Neutrophil (primary cell): Measurements from ENCODE around the gene NFIA.

Source experiments
- H3K27ac ChIP-seq: fragments of 200-600 bp; sonication (generic); 2 replicates; pipeline ENCODE4 v1.5.1; 2016; ENCODE audit warnings: mild to moderate bottlenecking, moderate library complexity
- H3K27me3 ChIP-seq: fragments of 200-600 bp; sonication (generic); 2 replicates; pipeline ENCODE4 v1.6.0; 2016; ENCODE audit warnings: mild to moderate bottlenecking
- H3K36me3 ChIP-seq: fragments of 200-600 bp; sonication (generic); 2 replicates; pipeline ENCODE4 v1.5.1; 2017
- H3K4me1 ChIP-seq, 2 experiments: fragments of 200-600 bp in 1 of 2; sonication (generic) in 1 of 2; 1 replicate in 1 of 2; 2 replicates in 1 of 2; pipeline versions ENCODE4 v1.5.1 to v1.6.1; 2013 to 2016; ENCODE audit warnings: low read depth in 1 of 2, low read length in 1 of 2, mild to moderate bottlenecking in 1 of 2, moderate library complexity in 1 of 2; ENCODE audit not compliant: control insufficient read depth in 1 of 2, insufficient read depth in 1 of 2
- H3K4me3 ChIP-seq, 2 experiments: fragments of 200-600 bp in 1 of 2; sonication (generic) in 1 of 2; 1 replicate in 1 of 2; 2 replicates in 1 of 2; pipeline ENCODE4 v1.5.1; 2013 to 2016; ENCODE audit warnings: low read depth in 1 of 2, low read length in 1 of 2, mild to moderate bottlenecking in 1 of 2, moderate library complexity in 1 of 2
- H3K9me3 ChIP-seq: fragments of 200-600 bp; sonication (generic); 2 replicates; pipeline ENCODE4 v1.5.1; 2016
- CTCF ChIP-seq: fragments of 200-600 bp; sonication (generic); IDR thresholded peaks from 2 replicates; pipeline ENCODE4 v1.5.1; 2016; ENCODE audit warnings: antibody characterized with exemption

The NFIA gene

GRCh38 chr1:61343734-61344420, 261.5 kb downstream of the NFIA start:
- H3K4me3 ChIP-seq, result no peak overlapping the region
- no peak overlapping the region for H3K27ac ChIP-seq
- H3K9me3 ChIP-seq, result no peaks in the 10 kb centered on the region
- no peak for TF ChIP-seq CTCF
- H3K36me3 ChIP-seq, result no peaks in the 10 kb centered on the region
- H3K4me1 ChIP-seq, result peaks cover 0 to 3% of the 10 kb centered on the region in 2 experiments
- H3K27me3 ChIP-seq, result no peaks in the 10 kb centered on the region

- Histone ChIP-seq H3K4me3 (no peak overlapping the region), H3K4me1 (no peaks in the 10 kb centered on the region)
Observed at GRCh38 chr1:61344696-61345095, 262.3 kb downstream of the NFIA start.

GRCh38 chr1:61348025-61348665, 265.8 kb downstream of the NFIA start:
- Histone ChIP-seq H3K27me3 (no peaks in the 10 kb centered on the region), H3K36me3 (no peaks in the 10 kb centered on the region), H3K9me3 (no peaks in the 10 kb centered on the region)

More at GRCh38 chr1:61344696-61345095, 262.3 kb downstream of the NFIA start:
- H3K27ac ChIP-seq, result no peak overlapping the region
- H3K27me3 ChIP-seq, result no peaks in the 10 kb centered on the region
- H3K9me3 ChIP-seq, result no peaks in the 10 kb centered on the region
- H3K36me3 ChIP-seq, result no peaks in the 10 kb centered on the region
- TF ChIP-seq CTCF, result no peak

GRCh38 chr1:61352845-61353435, 270.6 kb downstream of the NFIA start:
- TF ChIP-seq CTCF, result no peak
- H3K9me3 ChIP-seq, result no peaks in the 10 kb centered on the region
- no peaks in the 10 kb centered on the region for H3K27me3 ChIP-seq
- no peak overlapping the region for H3K4me3 ChIP-seq
- no peaks in the 10 kb centered on the region for H3K4me1 ChIP-seq
- no peak overlapping the region for H3K27ac ChIP-seq
- H3K36me3 ChIP-seq, result no peaks in the 10 kb centered on the region

More at GRCh38 chr1:61348025-61348665, 265.8 kb downstream of the NFIA start:
- no peaks in the 10 kb centered on the region for H3K4me1 ChIP-seq
- H3K27ac ChIP-seq, result no peak overlapping the region
- no peak overlapping the region for H3K4me3 ChIP-seq
- no peak for TF ChIP-seq CTCF

GRCh38 chr1:61353797-61354406, 271.5 kb downstream of the NFIA start:
- Histone ChIP-seq H3K4me3 (no peak overlapping the region), H3K27ac (no peak overlapping the region), H3K9me3 (no peaks in the 10 kb centered on the region), H3K36me3 (no peaks in the 10 kb centered on the region), H3K4me1 (no peaks in the 10 kb centered on the region), H3K27me3 (no peaks in the 10 kb centered on the region)
- no peak for TF ChIP-seq CTCF
